Hindlimb muscle (tissue), 1 donor: ENCODE data around the gene DPH5. TPM values are rescaled to one million over a fixed set of nuclear protein-coding genes. Genes with fewer than 3 reads are reported as not detected.

Experiments used
- polyA plus RNA-seq: library from polyadenylated mRNA; unstranded; fragments of 120-200 nt; gene quantifications from one replicate; pipeline ENCODE4 v1.2.1, GENCODE V29; 2013; ENCODE audit not compliant: insufficient read length

DPH5 gene
- polyA plus RNA-seq, 1 donor = 50.9 TPM

Other genes with a start within 250 kb of the DPH5 start
- 25.1 TPM for gene EXTL2, start 130.9 kb downstream of the DPH5 start, polyA plus RNA-seq
- gene SLC30A7, start 129.7 kb downstream of the DPH5 start, polyA plus RNA-seq = 8.8 TPM
- gene S1PR1, start 211.2 kb upstream of the DPH5 start, polyA plus RNA-seq = 14.0 TPM